ENCODE results near the gene CAMTA1. TPM values are rescaled to one million over a fixed set of nuclear protein-coding genes. Genes with fewer than 3 reads are reported as not detected.

CAMTA1 gene
- total RNA-seq, 3 donors from 2014 or later: 73.4 to 114 (median 82.6) TPM

- Histone ChIP-seq H3K4me1 (ENCODE audit: low read depth) (peaks cover 2% of the 10 kb centered on the region), H3K4me3 (no peak overlapping the region), H3K36me3 (ENCODE audit: low read depth) (no peaks in the 10 kb centered on the region), H3K9me3 (no peaks in the 10 kb centered on the region)
- no peak for ATAC-seq
- no peak for TF ChIP-seq CTCF (IDR thresholded peaks at IDR 0.05)
- intact Hi-C loops (cut with DNase I, micrococcal nuclease): no loop called here
- no peak for DNase-seq
Observed at GRCh38 chr1:7508052-7508933, 723.0 kb downstream of the CAMTA1 start.

DNA sequence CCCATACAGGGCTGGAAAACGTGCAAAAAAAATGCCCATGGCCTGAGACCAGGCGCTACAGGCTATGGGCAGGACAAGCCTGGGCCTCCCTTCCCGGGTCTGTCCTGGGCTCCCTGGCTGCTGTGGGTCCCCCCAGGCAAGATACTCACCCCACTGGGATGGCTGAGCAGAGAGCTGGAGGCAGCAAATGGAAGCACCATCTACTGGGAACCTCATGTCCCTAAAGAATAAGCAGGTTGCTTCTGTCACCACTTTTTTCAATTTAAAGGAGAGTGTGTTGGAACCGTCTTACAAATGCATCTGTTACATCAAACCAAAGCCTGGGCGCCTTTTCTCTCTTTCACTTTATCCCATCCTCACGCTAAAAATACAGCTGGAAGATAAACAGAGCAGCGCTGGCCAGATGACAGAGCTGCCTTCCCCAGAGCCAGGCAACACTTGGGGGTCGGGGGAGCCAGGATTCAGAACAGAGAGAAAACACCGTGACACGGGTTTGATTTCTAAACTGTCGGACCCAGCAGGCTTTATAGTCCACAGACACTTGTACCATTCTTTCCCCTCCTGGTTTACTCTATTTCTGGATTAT lies 723.8 kb downstream of the CAMTA1 start:
- TF ChIP-seq CTCF (IDR thresholded peaks at IDR 0.05): no peak
- DNase-seq (no peak), ATAC-seq (no peak)
- Histone ChIP-seq H3K4me1 (ENCODE audit: low read depth) (peaks cover 2% of the 10 kb centered on the region), H3K4me3 (no peak overlapping the region), H3K9me3 (no peaks in the 10 kb centered on the region), H3K36me3 (ENCODE audit: low read depth) (no peaks in the 10 kb centered on the region)
- intact Hi-C loops (cut with DNase I, micrococcal nuclease): no loop called here

GRCh38 chr1:7509598-7509997 lies 724.3 kb downstream of the CAMTA1 start:
- TF ChIP-seq CTCF (IDR thresholded peaks at IDR 0.05): no peak
- H3K4me1 ChIP-seq (ENCODE audit: low read depth): peaks cover 2% of the 10 kb centered on the region
- ATAC-seq (peak; percentile 44), DNase-seq (no peak)
- intact Hi-C loops (cut with DNase I, micrococcal nuclease): no loop called here
- H3K9me3 ChIP-seq: no peaks in the 10 kb centered on the region
- no peaks in the 10 kb centered on the region for H3K36me3 ChIP-seq (ENCODE audit: low read depth)
- H3K4me3 ChIP-seq: no peak overlapping the region

DNA sequence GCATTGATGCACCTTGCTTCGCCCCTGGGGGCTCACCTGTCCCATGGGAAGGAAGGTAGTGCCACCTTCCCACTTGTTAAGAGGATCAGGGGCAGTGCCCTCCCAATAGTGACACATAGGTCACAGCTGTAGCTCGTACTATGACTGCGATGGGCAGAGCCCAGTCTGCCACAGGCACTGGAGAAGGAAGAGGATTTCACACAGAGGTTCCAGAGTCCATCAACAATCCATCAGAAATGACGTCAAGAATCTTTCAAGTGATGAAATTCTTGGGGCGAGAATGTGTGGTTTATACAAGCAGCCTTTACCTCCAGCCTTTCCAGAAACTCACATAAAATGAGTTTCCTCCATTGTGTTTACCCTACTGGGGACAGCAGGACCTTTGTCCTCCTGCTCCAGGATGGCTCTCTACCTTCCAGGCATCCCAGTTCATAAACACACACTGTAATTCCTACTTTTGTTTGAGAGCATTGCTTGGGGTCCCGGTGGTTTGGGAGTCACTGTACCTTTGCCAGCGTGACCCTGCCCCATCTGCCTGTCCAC lies 725.2 kb downstream of the CAMTA1 start:
- Histone ChIP-seq H3K4me1 (ENCODE audit: low read depth) (peaks cover 2% of the 10 kb centered on the region), H3K36me3 (ENCODE audit: low read depth) (no peaks in the 10 kb centered on the region), H3K9me3 (no peaks in the 10 kb centered on the region), H3K4me3 (no peak overlapping the region)
- ATAC-seq: peak; percentile 91
- TF ChIP-seq CTCF (IDR thresholded peaks at IDR 0.05): no peak
- DNase-seq: peak in 1 of 3 donors; percentile 29
- intact Hi-C loops (cut with DNase I, micrococcal nuclease): no loop called here

- no peak for TF ChIP-seq CTCF (IDR thresholded peaks at IDR 0.05)
- Histone ChIP-seq H3K4me3 (no peak overlapping the region), H3K4me1 (ENCODE audit: low read depth) (peaks cover 2% of the 10 kb centered on the region), H3K9me3 (no peaks in the 10 kb centered on the region), H3K36me3 (ENCODE audit: low read depth) (no peaks in the 10 kb centered on the region)
- intact Hi-C loops (cut with DNase I, micrococcal nuclease): no loop called here
- no peak for DNase-seq
- ATAC-seq: no peak
Observed at GRCh38 chr1:7511381-7511780, 726.1 kb downstream of the CAMTA1 start.

All from mucosa of descending colon (tissue), 3 donors.